ENCODE data around the gene PADI4.

Gene PADI4

GRCh38 chr1:17274186-17275170, 33.5 kb upstream of the PADI4 start:
- DNase-seq (ENCODE audit: low read depth in 2 of 2), result peak; percentile 37 to 62
- TF ChIP-seq CTCF (IDR thresholded peaks at IDR 0.05; ENCODE audit: low read depth, low read length), result peak; percentile 85
- no peak overlapping the region for H3K4me3 ChIP-seq (replicated peaks in 1 of 2; ENCODE audit: low read depth in 2 of 2, low read length in 2 of 2)

- H3K4me3 ChIP-seq (replicated peaks in 1 of 2; ENCODE audit: low read depth in 2 of 2, low read length in 2 of 2), result no peak overlapping the region
- TF ChIP-seq CTCF (IDR thresholded peaks at IDR 0.05; ENCODE audit: low read depth, low read length), result no peak
- DNase-seq (ENCODE audit: low read depth in 2 of 2), result peak; percentile 60 to 66
Observed at GRCh38 chr1:17276568-17276967, 31.4 kb upstream of the PADI4 start.

GRCh38 chr1:17277511-17278159, 30.4 kb upstream of the PADI4 start:
- H3K4me3 ChIP-seq (replicated peaks in 1 of 2; ENCODE audit: low read depth in 2 of 2, low read length in 2 of 2), result no peak overlapping the region
- no peak for TF ChIP-seq CTCF (IDR thresholded peaks at IDR 0.05; ENCODE audit: low read depth, low read length)
- no peak for DNase-seq (ENCODE audit: low read depth in 2 of 2)

GRCh38 chr1:17278996-17279830, 28.8 kb upstream of the PADI4 start:
- DNase-seq (ENCODE audit: low read depth in 2 of 2), result no peak
- TF ChIP-seq CTCF (IDR thresholded peaks at IDR 0.05; ENCODE audit: low read depth, low read length), result no peak
- no peak overlapping the region for H3K4me3 ChIP-seq (replicated peaks in 1 of 2; ENCODE audit: low read depth in 2 of 2, low read length in 2 of 2)

- no peak for TF ChIP-seq CTCF (IDR thresholded peaks at IDR 0.05; ENCODE audit: low read depth, low read length)
- no peak overlapping the region for H3K4me3 ChIP-seq (replicated peaks in 1 of 2; ENCODE audit: low read depth in 2 of 2, low read length in 2 of 2)
- no peak for DNase-seq (ENCODE audit: low read depth in 2 of 2)
Observed at GRCh38 chr1:17280436-17280835, 27.6 kb upstream of the PADI4 start.

- H3K4me3 ChIP-seq (replicated peaks in 1 of 2; ENCODE audit: low read depth in 2 of 2, low read length in 2 of 2), result no peak overlapping the region
- DNase-seq (ENCODE audit: low read depth in 2 of 2), result no peak
- TF ChIP-seq CTCF (IDR thresholded peaks at IDR 0.05; ENCODE audit: low read depth, low read length), result no peak
Observed at GRCh38 chr1:17280894-17281293, 27.1 kb upstream of the PADI4 start.
